Measurements from ENCODE around the gene GCNA.

Gene GCNA

DNA sequence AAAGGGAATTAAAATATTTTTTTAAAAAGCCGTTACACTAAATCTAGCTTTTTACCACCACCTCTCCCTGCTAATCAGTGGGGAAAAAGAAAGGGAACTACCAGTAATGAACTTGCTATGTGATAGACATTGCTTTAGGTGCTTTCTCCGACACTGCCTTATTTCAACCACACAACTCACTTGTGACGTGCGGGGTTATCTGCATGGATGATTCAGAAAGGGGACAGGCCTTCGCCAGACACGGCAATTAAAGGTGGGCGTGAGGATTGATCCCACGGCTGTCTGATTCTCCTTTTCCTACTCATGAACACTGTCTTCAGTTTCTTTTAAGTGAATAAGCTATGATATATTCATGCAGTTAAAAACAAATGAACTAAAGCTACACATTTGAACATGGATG lies 41.0 kb downstream of the GCNA start:
- TF ChIP-seq, protein P1, sequence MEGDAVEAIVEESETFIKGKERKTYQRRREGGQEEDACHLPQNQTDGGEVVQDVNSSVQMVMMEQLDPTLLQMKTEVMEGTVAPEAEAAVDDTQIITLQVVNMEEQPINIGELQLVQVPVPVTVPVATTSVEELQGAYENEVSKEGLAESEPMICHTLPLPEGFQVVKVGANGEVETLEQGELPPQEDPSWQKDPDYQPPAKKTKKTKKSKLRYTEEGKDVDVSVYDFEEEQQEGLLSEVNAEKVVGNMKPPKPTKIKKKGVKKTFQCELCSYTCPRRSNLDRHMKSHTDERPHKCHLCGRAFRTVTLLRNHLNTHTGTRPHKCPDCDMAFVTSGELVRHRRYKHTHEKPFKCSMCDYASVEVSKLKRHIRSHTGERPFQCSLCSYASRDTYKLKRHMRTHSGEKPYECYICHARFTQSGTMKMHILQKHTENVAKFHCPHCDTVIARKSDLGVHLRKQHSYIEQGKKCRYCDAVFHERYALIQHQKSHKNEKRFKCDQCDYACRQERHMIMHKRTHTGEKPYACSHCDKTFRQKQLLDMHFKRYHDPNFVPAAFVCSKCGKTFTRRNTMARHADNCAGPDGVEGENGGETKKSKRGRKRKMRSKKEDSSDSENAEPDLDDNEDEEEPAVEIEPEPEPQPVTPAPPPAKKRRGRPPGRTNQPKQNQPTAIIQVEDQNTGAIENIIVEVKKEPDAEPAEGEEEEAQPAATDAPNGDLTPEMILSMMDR (IDR thresholded peaks at IDR 0.05; ENCODE audit: low read length, missing control alignments) = no peak
- DNase-seq (ENCODE audit: low read depth) = no peak
- H3K4me3 ChIP-seq (replicated peaks; ENCODE audit: low read depth, low read length) = no peak overlapping the region

DNA sequence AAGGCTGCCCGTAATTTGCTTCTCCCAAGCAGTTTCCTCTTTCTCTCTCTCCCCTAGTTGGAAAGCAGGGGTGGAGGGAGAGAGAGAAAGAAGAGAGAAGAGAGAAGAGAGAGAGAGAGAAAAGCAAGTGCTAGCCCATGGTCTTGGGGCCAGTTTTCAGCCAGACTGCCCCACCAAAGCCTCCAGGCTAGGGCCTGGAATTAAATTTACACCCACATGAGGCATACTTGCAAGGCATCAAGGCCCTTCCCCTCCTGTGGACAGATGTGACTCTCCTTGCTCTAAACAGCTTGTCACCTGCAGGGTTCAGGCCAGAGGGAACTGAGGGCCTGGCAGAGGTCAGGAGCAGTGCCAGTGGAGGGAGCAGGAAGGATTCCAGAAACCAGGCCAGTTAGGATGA lies 41.7 kb downstream of the GCNA start:
- DNase-seq (ENCODE audit: low read depth) = no peak
- TF ChIP-seq, protein P1 (IDR thresholded peaks at IDR 0.05; ENCODE audit: low read length, missing control alignments) = no peak
- no peak overlapping the region for H3K4me3 ChIP-seq (replicated peaks; ENCODE audit: low read depth, low read length)

DNA sequence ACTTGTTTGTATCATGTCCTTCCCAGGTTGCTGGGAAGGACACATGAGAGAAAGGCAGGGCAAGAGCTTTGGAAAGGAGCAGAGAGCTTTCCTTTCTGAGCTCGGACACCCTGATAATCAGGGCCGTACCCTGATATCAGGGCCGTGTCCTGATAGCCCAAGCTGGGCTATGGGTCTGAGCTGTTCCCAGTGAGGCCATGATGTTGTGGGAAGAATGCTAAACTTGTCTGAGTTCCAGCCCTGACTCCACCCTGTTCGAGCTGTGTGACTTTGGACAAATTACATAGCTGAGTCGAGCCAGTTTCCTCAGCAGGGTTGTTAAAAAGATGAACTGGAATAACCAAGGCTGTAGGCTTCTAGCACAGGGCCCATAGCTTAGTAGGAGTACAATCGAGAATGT lies 43.4 kb downstream of the GCNA start:
- H3K4me3 ChIP-seq (replicated peaks; ENCODE audit: low read depth, low read length) = no peak overlapping the region
- TF ChIP-seq, protein P1 (IDR thresholded peaks at IDR 0.05; ENCODE audit: low read length, missing control alignments) = no peak
- peak; percentile 16 for DNase-seq (ENCODE audit: low read depth)

DNA sequence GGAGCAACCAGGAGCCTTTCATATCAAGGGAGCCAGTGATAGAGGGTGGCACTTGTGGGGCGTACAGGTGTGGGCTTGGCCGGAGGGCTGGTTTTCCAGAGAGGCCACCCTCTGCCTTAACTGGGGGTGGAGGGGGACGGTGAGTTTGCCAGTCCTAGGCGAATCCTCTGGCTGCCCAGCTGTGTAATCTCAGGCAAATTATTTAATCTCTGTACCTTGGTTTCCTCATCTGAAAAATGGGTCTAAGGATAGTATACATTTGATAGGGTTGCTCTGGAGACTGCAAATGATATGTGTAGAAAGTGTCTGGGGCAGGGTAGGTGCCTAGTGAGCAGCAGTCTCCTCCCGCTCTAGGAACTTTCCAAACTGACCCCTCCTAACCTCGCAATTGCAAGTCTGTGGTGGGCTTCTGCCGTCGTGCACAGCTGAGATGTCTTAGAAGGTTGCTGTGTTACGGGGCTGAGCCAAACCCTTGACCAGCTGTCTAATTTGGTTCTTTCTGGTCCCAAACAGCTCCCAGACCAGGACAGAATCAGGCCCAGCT lies 43.9 kb downstream of the GCNA start:
- TF ChIP-seq, protein P1 (IDR thresholded peaks at IDR 0.05; ENCODE audit: low read length, missing control alignments) = no peak
- no peak overlapping the region for H3K4me3 ChIP-seq (replicated peaks; ENCODE audit: low read depth, low read length)
- peak; percentile 20 for DNase-seq (ENCODE audit: low read depth)

DNA sequence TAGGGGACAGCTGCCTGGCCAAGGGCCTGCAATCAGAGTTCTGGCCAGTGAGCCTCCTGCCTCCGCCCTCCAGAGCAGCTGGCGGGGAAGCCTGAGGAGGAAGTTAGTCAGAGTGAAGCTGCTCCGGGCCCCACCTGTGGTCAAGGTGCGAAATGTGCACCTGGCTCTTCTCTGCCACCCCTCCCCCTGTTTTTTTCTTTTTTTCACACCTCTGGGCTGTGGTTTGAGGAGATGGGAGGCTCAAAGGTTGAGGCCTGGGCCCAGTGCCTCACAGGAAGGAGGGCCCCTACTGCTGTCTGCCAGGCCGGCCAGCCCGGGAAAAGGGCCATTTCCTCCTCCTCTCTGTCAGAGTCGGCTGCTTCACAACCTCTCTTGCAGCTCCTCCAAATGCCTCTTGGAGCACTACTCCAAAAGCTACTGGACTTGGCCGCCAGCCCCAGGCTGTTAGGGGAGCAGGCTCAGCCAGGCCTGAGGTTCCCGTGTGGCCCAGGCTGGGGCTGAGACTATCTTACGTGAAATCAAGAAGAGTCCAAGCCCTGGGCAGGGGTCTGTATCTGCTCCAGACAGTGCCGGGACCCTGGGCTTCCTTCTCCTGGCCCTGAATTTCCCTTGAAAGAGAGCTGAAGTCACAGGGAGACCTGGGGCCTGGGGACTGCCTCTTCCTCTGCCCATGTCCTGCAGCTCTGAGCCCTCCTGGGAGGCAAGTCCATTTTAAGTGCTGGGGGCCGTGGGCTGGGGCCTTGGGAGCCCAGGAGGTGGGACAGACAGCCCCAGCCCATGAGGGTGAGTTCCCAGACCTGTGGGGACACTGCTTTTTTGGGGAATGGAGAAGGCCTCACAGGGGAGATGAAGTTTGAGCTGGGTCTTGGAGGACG lies 44.6 kb downstream of the GCNA start:
- TF ChIP-seq, protein P1 (IDR thresholded peaks at IDR 0.05; ENCODE audit: low read length, missing control alignments) = peak; percentile 42
- no peak overlapping the region for H3K4me3 ChIP-seq (replicated peaks; ENCODE audit: low read depth, low read length)
- DNase-seq (ENCODE audit: low read depth) = peak; percentile 77

DNA sequence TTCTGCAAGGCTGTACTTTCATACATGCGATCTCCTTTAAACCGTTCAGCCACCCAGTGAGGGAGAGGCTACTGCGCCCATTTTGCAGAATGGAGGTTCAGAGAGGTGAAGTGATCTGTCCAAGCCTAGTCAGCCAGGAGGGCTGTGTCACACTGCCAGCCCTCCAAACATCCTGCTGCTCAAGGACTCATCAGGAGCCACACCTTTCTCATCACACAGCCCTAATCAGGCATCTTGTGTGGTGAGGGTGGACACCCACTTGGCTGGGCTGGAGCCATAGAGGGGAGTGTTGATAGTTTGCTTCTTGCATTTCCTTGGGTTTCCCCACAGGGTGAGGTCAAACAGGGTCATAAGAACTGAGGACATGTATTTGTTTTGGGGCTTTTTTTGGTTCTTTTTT lies 45.5 kb downstream of the GCNA start:
- DNase-seq (ENCODE audit: low read depth) = no peak
- H3K4me3 ChIP-seq (replicated peaks; ENCODE audit: low read depth, low read length) = no peak overlapping the region
- TF ChIP-seq, protein P1 (IDR thresholded peaks at IDR 0.05; ENCODE audit: low read length, missing control alignments) = no peak

All from fibroblast of pulmonary artery (primary cell).